DND-41 (cell line): Measurements from ENCODE around the gene SCRN1.

Experiments
- EZH2 ChIP-seq: IDR thresholded peaks from 3 replicates; pipeline ENCODE4 v1.6.1; 2012; ENCODE audit warnings: borderline replicate concordance, low read depth, mild to moderate bottlenecking, moderate library complexity, low read length, inconsistent platforms; ENCODE audit not compliant: severe bottlenecking
- TF ChIP-seq, protein P1 (sequence below): IDR thresholded peaks from 2 replicates; pipeline ENCODE4 v1.5.1; 2012; ENCODE audit warnings: borderline replicate concordance, low read length, moderate library complexity, mild to moderate bottlenecking; ENCODE audit not compliant: poor library complexity, severe bottlenecking; ENCODE audit errors: extremely low read depth

DNA sequence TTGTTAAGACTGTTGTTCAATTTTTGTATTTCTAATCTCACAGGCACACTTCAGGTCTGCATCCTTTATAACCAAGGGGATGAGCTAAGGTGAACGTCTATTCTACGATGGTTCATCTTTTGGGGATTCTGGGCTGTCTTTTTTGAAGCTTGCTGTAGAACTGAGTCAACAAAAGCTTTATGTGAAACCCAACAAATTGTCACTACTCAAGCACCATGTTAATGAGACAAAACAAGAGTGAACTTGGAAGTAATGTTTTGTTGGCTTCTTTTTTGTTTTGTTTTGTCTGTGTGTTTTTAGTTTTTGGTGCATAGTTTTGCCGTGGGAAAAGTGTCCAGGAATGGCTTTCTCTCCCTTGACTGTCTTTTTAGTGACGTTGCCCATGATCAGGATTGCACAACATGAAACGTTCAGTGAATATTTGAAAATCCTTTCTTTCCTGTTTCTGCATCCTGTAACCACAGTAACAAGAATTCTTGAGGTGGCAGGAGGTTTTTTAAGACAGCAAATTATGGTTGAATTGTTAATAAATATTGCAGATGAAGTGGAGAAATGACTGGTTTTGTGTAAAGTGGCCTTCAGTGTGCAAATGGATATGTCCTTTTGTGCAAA lies 117.7 kb downstream of the SCRN1 start:
- TF ChIP-seq, protein P1, sequence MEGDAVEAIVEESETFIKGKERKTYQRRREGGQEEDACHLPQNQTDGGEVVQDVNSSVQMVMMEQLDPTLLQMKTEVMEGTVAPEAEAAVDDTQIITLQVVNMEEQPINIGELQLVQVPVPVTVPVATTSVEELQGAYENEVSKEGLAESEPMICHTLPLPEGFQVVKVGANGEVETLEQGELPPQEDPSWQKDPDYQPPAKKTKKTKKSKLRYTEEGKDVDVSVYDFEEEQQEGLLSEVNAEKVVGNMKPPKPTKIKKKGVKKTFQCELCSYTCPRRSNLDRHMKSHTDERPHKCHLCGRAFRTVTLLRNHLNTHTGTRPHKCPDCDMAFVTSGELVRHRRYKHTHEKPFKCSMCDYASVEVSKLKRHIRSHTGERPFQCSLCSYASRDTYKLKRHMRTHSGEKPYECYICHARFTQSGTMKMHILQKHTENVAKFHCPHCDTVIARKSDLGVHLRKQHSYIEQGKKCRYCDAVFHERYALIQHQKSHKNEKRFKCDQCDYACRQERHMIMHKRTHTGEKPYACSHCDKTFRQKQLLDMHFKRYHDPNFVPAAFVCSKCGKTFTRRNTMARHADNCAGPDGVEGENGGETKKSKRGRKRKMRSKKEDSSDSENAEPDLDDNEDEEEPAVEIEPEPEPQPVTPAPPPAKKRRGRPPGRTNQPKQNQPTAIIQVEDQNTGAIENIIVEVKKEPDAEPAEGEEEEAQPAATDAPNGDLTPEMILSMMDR = no peak
- TF ChIP-seq EZH2 = no peak
